Measurements from ENCODE around the gene HSPA12A.

HSPA12A gene

GRCh38 chr10:116688741-116689495 is 53.4 kb downstream of the HSPA12A start:
- no peak overlapping the region for H3K27ac Mint-ChIP-seq
- H3K27me3 Mint-ChIP-seq = peaks cover 18% of the 10 kb centered on the region
- H3K36me3 Mint-ChIP-seq (ENCODE audit: low read depth) = no peaks in the 10 kb centered on the region
- DNase-seq (no peak), ATAC-seq (no peak)
- H3K9me3 Mint-ChIP-seq = no peaks in the 10 kb centered on the region
- H3K4me3 Mint-ChIP-seq = no peak overlapping the region
- H3K4me1 Mint-ChIP-seq = no peaks in the 10 kb centered on the region

- Mint-ChIP-seq H3K27ac (no peak overlapping the region), H3K27me3 (peaks cover 16% of the 10 kb centered on the region)
- no peak for DNase-seq
These were observed 54.1 kb downstream of the HSPA12A start for GRCh38 chr10:116688241-116688711.

GRCh38 chr10:116687633-116688032 is 54.7 kb downstream of the HSPA12A start:
- H3K9me3 Mint-ChIP-seq = no peaks in the 10 kb centered on the region
- ATAC-seq = no peak
- no peak overlapping the region for H3K27ac Mint-ChIP-seq
- H3K36me3 Mint-ChIP-seq (ENCODE audit: low read depth) = no peaks in the 10 kb centered on the region
- no peak for DNase-seq
- peaks cover 16% of the 10 kb centered on the region for H3K27me3 Mint-ChIP-seq
- H3K4me3 Mint-ChIP-seq = no peak overlapping the region
- H3K4me1 Mint-ChIP-seq = no peaks in the 10 kb centered on the region

More at GRCh38 chr10:116688241-116688711, 54.1 kb downstream of the HSPA12A start:
- H3K9me3 Mint-ChIP-seq = no peaks in the 10 kb centered on the region
- ATAC-seq = no peak
- H3K36me3 Mint-ChIP-seq (ENCODE audit: low read depth) = no peaks in the 10 kb centered on the region
- H3K4me3 Mint-ChIP-seq = no peak overlapping the region
- no peaks in the 10 kb centered on the region for H3K4me1 Mint-ChIP-seq

- H3K27me3 Mint-ChIP-seq = peaks cover 16% of the 10 kb centered on the region
- ATAC-seq = no peak
- peaks cover 1% of the 10 kb centered on the region for H3K4me1 Mint-ChIP-seq
- no peaks in the 10 kb centered on the region for H3K9me3 Mint-ChIP-seq
- no peaks in the 10 kb centered on the region for H3K36me3 Mint-ChIP-seq (ENCODE audit: low read depth)
- no peak overlapping the region for H3K27ac Mint-ChIP-seq
- H3K4me3 Mint-ChIP-seq = no peak overlapping the region
- no peak for DNase-seq
These were observed 55.7 kb downstream of the HSPA12A start for GRCh38 chr10:116686632-116687031.

DNA sequence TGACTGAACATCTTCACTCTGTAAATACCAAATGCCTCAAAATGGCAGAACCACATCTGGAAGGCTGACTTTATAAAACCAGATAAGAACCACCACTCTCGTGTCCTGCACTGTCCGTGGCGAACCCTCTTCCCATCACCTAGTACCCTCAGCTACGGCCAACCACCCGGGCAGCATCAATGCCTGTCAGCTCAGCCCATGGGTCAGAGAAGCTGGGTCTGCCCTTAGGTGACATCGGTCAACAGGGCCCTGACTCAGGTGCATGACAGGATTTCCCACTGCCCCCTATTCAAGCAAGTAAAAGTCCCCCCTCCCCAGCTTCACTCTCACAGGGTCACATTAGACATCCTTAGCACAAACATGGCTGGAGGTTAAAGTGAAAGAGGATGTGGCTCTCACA is 56.6 kb downstream of the HSPA12A start:
- no peak for ATAC-seq
- H3K27me3 Mint-ChIP-seq = peaks cover 14% of the 10 kb centered on the region
- no peak overlapping the region for H3K4me3 Mint-ChIP-seq
- peaks cover 1% of the 10 kb centered on the region for H3K4me1 Mint-ChIP-seq
- no peaks in the 10 kb centered on the region for H3K9me3 Mint-ChIP-seq
- H3K36me3 Mint-ChIP-seq (ENCODE audit: low read depth) = no peaks in the 10 kb centered on the region
- DNase-seq = no peak
- H3K27ac Mint-ChIP-seq = no peak overlapping the region

- no peak overlapping the region for H3K27ac Mint-ChIP-seq
- no peak overlapping the region for H3K4me3 Mint-ChIP-seq
- DNase-seq (no peak), ATAC-seq (no peak)
- H3K36me3 Mint-ChIP-seq (ENCODE audit: low read depth) = no peaks in the 10 kb centered on the region
- no peaks in the 10 kb centered on the region for H3K9me3 Mint-ChIP-seq
- peaks cover 14% of the 10 kb centered on the region for H3K27me3 Mint-ChIP-seq
- H3K4me1 Mint-ChIP-seq = peaks cover 1% of the 10 kb centered on the region
These were observed 57.6 kb downstream of the HSPA12A start for GRCh38 chr10:116684781-116685180.

DNA sequence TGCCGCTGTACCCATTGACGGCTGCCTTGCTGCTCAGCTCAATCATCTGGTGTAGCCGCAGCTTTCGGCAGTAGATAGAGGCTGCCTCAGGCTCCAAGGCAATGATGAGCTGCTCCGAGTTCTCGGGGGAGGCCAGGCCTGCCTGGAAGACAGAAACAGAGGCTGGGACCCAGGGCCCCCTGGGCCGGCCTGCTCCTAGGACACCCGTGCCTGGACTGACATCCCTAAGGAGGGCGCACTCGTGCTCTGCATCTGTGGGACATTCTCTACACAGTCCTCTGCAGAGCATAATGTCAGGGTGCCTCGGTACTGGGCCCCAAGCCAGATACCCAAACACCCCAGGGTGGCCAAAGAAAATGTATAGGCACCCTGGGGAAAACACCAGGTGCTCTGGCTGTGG is 58.5 kb downstream of the HSPA12A start:
- Mint-ChIP-seq H3K9me3 (no peaks in the 10 kb centered on the region), H3K4me3 (no peak overlapping the region), H3K36me3 (ENCODE audit: low read depth) (no peaks in the 10 kb centered on the region), H3K27ac (no peak overlapping the region), H3K27me3 (peaks cover 10% of the 10 kb centered on the region), H3K4me1 (peaks cover 1% of the 10 kb centered on the region)
- ATAC-seq (peak; percentile 9), DNase-seq (no peak)

GRCh38 chr10:116683166-116683565 is 59.2 kb downstream of the HSPA12A start:
- DNase-seq (no peak), ATAC-seq (no peak)
- no peak overlapping the region for H3K4me3 Mint-ChIP-seq
- H3K4me1 Mint-ChIP-seq = peaks cover 1% of the 10 kb centered on the region
- H3K27me3 Mint-ChIP-seq = peaks cover 10% of the 10 kb centered on the region
- no peaks in the 10 kb centered on the region for H3K9me3 Mint-ChIP-seq
- no peak overlapping the region for H3K27ac Mint-ChIP-seq
- no peaks in the 10 kb centered on the region for H3K36me3 Mint-ChIP-seq (ENCODE audit: low read depth)

DNA sequence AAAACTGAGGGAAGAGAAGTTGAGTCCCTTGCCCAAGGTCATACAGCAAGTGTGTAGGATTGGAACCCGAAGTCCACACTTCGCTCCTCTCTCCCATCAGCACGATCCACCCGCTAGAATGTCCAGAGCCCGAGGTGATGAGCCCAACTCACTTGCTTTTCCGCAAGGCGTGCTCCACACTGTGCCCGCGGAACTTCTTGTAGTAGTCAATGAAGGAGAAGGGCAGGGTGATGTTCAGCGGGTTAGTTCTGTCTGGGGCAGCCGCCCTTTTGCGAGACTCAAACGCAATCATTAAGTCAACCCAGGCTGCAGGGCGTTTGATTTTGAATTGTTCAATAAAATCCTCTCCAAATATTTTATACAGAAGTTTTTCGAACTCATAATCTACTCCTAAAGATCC is 63.0 kb downstream of the HSPA12A start:
- DNase-seq (no peak), ATAC-seq (no peak)
- H3K4me1 Mint-ChIP-seq = peaks cover 1% of the 10 kb centered on the region
- H3K9me3 Mint-ChIP-seq = no peaks in the 10 kb centered on the region
- no peak overlapping the region for H3K4me3 Mint-ChIP-seq
- H3K27ac Mint-ChIP-seq = no peak overlapping the region
- H3K27me3 Mint-ChIP-seq = peaks cover 5% of the 10 kb centered on the region
- H3K36me3 Mint-ChIP-seq (ENCODE audit: low read depth) = no peaks in the 10 kb centered on the region

DNA sequence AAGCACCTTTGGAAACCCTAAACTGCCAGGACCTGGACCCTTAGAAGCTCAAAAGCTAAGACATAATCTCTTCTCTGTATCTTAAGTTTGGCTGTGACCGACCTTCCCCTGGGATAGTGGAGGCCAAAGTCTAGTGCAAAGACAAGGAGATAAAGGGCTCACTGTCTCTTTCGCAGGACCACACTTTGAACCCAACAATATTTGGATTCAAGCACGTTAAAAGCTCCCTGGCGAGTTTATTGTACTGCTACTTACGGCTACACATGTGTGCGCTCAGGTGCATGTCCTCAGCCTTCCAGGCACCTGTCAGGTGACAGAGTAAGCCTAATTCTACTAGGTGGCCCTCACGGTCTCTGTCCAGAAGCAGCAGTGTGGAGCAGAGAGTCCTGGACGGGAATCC is 65.7 kb downstream of the HSPA12A start:
- H3K36me3 Mint-ChIP-seq (ENCODE audit: low read depth) = no peaks in the 10 kb centered on the region
- ATAC-seq = no peak
- no peaks in the 10 kb centered on the region for H3K9me3 Mint-ChIP-seq
- no peak for DNase-seq
- H3K27ac Mint-ChIP-seq = no peak overlapping the region
- no peak overlapping the region for H3K4me3 Mint-ChIP-seq
- no peaks in the 10 kb centered on the region for H3K4me1 Mint-ChIP-seq
- H3K27me3 Mint-ChIP-seq = peaks cover 4% of the 10 kb centered on the region

DNA sequence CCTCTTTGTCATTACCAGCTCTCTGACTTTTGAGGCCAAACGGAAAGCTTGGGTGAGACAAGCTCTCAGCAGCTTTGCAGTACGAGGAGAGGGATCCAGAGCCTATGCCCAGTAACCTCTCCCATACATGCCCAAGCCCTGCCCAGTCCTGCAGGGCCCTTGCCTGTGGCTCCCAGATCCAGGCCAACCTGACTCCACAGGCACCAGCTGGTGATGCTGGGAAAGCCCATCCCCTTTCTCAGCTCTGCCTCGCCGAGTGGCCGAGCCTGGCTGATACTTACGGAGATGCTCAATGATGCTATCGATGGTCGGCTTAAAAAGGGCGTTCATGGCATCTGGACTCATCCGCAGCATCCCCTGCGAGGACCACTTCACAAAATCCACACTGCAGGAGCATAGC is 66.2 kb downstream of the HSPA12A start:
- H3K4me1 Mint-ChIP-seq = no peaks in the 10 kb centered on the region
- H3K4me3 Mint-ChIP-seq = no peak overlapping the region
- H3K27me3 Mint-ChIP-seq = peaks cover 4% of the 10 kb centered on the region
- no peak overlapping the region for H3K27ac Mint-ChIP-seq
- H3K36me3 Mint-ChIP-seq (ENCODE audit: low read depth) = no peaks in the 10 kb centered on the region
- no peaks in the 10 kb centered on the region for H3K9me3 Mint-ChIP-seq
- ATAC-seq = no peak
- no peak for DNase-seq

DNA sequence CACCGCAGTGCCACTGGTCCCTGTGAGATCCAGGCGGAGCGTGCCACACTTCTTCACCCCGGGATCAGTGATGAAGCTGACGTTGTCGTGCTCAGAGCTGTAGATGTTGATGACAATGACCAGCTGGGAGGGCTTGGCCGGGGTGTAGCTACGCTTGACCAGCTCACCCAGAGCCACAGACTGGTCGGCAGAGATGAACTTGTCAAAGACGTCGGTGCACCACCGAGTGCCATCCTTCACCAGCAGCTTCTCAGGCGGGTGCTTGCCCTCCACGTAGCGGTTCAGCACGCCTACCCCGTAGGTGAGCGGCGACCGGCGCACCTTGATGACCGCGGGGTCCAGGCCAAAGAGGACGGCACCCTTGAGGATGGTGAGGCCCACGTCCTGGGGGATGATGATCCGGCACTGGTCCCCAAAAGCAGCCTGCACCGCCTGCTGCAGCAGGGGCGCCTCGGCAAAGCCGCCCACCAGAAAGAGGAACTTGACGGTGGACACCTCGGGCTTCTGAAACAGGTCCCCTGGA is 67.4 kb downstream of the HSPA12A start:
- Mint-ChIP-seq H3K27ac (no peak overlapping the region), H3K4me3 (no peak overlapping the region), H3K27me3 (peaks cover 12% of the 10 kb centered on the region), H3K36me3 (ENCODE audit: low read depth) (no peaks in the 10 kb centered on the region), H3K4me1 (no peaks in the 10 kb centered on the region), H3K9me3 (no peaks in the 10 kb centered on the region)
- ATAC-seq = no peak
- no peak for DNase-seq

GRCh38 chr10:116673866-116674265 is 68.5 kb downstream of the HSPA12A start:
- Mint-ChIP-seq H3K4me1 (no peaks in the 10 kb centered on the region), H3K27me3 (peaks cover 17% of the 10 kb centered on the region), H3K4me3 (no peak overlapping the region), H3K27ac (no peak overlapping the region), H3K9me3 (no peaks in the 10 kb centered on the region), H3K36me3 (ENCODE audit: low read depth) (no peaks in the 10 kb centered on the region)
- ATAC-seq (no peak), DNase-seq (no peak)

DNA sequence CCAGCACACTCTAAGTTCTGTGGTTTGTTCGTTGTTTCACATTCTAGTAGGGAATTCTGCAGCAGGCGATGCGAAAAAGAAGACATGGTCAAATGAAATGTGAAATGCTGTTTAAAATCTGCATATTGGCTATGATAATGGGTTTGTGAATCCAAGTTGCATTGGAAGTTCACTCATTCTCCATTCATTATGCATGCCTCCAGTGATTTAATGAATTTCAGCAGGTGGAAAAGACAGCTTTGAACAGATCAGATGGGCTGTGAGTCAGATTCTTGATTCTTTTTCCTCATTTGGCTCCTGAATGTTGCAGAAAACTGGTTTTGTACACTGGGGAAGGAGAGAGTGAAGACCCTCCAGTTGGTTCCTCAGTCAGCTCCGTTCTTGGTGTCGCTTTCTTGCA is 69.5 kb downstream of the HSPA12A start:
- H3K27me3 Mint-ChIP-seq = peaks cover 17% of the 10 kb centered on the region
- DNase-seq (no peak), ATAC-seq (no peak)
- H3K9me3 Mint-ChIP-seq = no peaks in the 10 kb centered on the region
- H3K27ac Mint-ChIP-seq = no peak overlapping the region
- H3K36me3 Mint-ChIP-seq (ENCODE audit: low read depth) = no peaks in the 10 kb centered on the region
- H3K4me1 Mint-ChIP-seq = no peaks in the 10 kb centered on the region
- no peak overlapping the region for H3K4me3 Mint-ChIP-seq

DNA sequence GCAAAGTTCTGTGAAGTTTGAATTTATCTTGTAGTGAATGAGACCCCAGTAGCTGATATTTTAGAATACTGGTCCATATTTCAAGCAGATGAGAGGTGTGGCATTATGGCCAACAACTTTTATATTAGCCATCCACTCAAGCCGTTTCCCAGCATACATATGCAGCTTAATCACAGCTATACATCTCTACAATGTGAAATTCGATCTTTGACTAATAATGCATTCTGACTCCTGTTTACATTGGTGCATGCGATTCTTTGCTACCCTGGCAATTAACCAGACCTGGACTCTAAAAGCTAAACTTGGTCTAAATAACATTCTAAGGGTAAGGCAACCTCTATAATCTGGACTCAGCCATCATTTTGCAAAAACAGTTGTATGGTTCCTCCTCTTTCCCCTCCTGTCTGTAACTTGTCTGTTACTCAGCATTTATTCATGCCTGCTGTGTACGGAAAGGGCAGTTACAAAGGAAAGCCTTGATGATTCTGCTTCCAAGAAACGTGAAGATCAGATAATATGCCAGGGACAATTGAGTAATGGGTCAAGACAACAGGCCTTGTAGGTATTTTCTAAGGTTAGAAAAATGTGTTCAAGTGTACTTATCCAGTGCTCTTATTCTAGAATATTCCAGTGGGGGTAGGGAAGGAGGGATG is 71.0 kb downstream of the HSPA12A start:
- ATAC-seq (no peak), DNase-seq (no peak)
- Mint-ChIP-seq H3K4me3 (no peak overlapping the region), H3K27ac (no peak overlapping the region), H3K9me3 (no peaks in the 10 kb centered on the region), H3K4me1 (no peaks in the 10 kb centered on the region), H3K36me3 (ENCODE audit: low read depth) (no peaks in the 10 kb centered on the region), H3K27me3 (peaks cover 19% of the 10 kb centered on the region)
